Renal cortical epithelial cell (primary cell): ENCODE data around the gene MTPN. TPM values are rescaled to one million over a fixed set of nuclear protein-coding genes. Genes with fewer than 3 reads are reported as not detected.
A peak's percentile ranks its signal among the peaks of the same experiment; 100 is the strongest.

Source experiments
- DNase-seq: peaks from one replicate; pipeline ENCODE4 v3.0.0-alpha.2; 2011; ENCODE audit warnings: low read depth
- total RNA-seq: library from RNA; depleted of rRNA; stranded (reverse); fragments of >200 nt; gene quantifications from 2 replicates; pipeline ENCODE4 v1.2.3, GENCODE V29; 2014

MTPN gene, protein sequence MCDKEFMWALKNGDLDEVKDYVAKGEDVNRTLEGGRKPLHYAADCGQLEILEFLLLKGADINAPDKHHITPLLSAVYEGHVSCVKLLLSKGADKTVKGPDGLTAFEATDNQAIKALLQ
- total RNA-seq: 127 and 152 TPM in 2 replicates

DNA sequence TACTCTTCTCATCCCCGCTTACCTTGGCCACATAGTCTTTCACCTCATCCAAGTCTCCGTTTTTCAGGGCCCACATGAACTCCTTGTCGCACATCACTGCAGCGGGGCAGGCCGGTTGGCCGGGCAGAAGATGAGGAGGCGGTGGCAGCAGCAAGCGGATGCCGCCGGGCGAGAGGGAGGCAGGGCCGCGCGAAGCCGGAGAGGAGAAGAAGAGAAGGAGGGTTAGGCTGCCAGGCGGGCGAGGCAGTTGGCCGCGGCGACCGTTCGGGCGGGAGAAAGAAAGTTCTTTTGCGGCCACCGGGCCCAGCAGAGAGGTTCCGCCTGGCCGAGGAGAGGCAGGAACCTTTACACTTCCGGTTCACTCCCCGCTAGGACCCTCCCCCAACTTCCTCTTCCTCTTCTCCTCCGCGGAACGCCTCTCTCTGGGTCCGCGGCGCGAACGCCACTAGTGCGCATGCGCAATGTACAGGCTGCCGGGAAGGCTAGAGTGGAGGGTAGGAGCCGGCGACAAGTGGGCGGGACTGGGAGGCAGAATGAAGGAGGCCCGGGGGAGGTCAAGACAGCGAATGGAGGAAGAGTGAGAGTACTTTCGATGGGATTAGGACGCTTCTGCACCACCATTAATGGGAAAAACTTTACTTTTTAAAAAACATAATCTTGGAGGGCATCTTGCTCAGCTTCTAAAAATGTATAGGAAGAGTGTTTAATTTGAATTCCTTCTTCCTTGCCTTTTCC, at the start of gene MTPN:
Gene MTPN (minus strand): TSS at position 353 of the 735 bp plus-strand sequence. CDS start 259 bp downstream, at position 94.
- peak; percentile 89 for DNase-seq

DNA sequence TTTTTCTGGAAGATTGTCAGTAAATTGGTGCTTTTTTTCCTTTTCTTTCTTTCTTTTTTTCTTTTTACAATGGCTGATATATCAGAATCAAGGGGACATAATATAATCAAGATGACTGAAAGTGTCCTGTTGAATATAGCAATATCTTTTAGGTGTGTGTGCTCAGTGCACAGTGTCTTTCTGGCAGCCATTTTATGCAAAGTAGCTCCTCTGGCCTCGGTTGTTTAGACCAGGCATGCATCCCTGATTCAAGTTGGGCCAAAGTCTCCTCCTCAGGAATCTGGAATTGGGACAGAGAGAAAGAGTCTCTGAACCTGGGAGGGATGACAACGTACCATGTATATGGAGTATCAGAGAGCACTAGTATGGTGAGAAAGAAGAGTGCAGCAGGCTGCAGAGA, 49.0 kb upstream of the MTPN start:
- DNase-seq: no peak

DNA sequence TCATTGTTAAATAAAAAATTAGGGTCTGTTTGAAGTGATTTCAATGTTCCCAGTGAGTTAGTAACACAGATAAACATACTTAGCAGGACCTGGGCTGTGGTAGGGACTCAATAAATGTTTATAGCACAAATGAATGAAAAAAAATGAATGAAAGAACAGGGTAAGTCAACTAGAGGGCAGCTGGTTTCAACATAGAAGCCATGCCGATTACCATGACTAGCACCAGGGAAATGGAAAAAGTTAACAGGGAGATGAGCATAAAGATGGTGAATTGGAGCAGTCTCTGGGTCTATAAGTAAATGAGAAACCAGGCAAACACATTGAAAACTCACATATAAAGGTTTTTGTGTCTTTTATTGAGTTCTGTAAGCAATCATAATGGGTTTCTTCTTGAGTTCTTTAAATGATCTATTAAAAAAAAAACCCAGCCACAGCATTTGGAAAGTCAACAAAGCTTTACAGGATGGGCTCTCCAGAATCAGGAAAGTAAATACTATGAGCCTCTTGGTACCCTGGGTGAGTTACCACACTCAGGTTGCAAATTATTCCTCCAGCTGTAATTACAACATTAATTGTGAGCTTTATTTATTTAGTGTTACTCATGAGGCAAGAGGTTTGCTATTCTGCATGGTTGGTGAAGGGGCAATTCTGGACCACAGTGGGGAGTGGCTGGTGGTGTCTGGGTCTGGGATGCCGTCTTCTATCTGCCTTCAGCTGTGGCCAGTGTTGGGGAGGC, 46.1 kb upstream of the MTPN start:
- DNase-seq: peak; percentile 65

DNA sequence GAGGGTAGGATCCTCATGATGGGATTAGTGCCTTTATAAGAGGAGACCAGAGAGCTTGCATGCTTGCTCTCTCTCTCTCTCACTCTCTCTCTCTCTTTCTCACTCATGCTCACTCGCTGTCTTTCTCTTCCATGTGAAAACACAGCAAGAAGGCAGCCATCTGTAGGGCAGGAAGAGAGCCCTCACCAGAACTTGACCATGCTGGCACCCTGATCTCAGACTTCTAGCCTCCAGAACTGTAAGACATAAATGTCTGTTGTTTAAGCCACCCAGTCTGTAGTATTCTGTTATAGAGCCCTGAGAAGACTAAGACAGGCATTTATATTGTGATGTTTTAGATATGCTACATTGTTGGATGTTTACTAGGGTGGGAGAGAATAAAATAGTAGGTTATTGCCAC, 43.4 kb upstream of the MTPN start:
- DNase-seq: no peak

DNA sequence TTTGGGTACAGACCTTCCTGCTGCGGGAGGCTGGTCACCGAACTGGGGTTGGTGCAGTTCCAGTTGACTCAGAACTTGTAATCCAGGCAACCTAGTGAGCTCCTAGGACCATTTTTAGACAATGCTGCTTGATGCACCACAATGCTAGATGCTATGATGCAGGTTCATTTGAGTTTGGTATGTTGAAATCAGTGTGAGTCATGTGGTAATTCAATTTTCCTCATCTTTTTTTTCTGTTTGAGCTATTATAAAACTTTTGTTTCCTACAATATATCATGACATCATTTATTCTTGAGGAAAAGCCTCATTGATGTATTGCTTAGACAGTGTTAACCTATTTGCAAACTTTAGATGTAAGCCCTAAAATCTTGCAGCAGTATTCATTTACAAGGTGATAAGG, 40.9 kb upstream of the MTPN start:
- peak; percentile 65 for DNase-seq

DNA sequence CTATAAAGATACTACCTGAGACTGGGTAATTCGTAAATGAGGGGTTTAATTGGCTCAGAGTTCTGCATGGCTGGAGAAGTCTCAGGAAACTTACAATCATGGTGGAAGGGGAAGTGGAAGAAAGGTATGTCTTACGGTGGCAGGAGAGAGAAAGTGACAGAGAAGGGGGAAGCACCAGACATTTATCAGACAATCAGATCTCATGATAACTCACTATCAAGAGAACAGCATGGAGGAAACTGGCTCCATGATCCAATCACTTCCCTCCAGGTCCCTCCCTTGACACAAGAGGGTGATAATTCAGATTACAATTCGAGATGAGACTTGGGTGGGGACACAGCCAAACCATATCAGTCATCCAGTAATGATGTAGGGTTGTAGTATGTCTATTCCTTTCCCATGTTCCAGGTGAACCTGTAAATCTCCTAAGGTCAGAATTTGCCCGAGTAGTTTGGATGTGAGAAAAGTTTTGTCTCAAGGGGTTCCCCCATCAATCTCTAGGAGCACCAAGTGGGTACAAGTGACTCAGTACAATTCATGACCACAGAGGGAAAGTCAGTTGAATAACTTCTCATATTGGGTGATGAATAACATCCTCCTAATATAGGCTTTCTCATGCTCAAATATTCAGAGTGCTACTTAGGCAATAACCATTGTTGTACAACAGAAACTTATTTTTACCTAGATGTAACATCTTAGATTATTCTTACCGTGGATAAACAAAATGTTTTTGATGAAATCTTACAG, 39.7 kb upstream of the MTPN start:
- DNase-seq: no peak

DNA sequence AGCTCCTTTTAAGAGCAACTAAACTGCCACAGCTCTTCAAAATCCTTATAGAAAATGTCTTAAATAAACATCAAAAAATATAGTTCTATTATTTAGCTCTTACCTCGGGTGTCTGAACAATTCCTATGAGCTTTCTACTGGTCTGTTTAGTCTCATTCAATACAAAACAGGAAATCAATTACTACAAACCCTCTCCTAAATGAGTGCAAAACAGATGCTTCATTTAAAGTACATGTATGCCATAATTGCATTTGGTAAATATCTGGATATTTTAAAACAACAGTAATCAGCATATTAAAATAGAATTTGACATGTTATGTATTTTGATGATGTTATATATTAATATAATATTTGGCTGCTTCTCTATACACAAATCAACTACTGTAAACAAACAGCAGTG, 38.5 kb upstream of the MTPN start:
- DNase-seq: no peak

DNA sequence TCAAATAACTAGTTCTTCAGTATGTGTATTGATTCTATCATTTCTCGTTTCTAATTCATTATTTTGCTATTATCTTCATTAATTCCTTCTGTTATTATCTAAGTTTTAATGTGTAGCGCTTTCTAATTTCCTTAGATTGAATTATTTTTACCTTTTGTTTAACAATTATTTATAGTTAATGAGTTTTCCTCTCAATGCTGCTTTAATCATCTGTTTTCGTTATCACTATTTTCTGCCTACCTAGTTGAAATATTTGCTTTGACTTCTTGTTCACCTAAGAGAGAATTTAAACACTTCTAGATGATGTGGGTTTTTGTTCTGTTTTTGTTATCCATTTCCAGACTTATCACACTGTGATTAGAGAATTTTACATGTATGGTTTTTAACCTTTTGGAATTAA, 37.5 kb upstream of the MTPN start:
- no peak for DNase-seq

DNA sequence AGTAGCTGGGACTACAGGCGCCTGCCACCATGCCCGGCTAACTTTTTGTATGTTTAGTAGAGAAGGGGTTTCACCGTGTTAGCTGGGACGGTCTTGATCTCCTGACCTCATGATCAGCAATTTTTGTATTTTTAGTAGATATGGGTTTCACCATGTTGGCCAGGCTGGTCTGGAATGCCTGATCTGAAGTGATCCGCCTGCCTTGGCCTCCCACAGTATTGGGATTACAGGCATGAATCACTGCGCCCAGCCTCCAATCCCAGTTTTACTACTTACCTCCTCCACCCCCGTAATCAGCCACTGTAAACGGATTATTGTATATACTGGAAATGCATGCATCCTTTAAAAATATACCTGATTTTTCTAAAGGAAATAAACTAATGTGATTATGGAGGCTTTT, 35.1 kb upstream of the MTPN start:
- DNase-seq: no peak

DNA sequence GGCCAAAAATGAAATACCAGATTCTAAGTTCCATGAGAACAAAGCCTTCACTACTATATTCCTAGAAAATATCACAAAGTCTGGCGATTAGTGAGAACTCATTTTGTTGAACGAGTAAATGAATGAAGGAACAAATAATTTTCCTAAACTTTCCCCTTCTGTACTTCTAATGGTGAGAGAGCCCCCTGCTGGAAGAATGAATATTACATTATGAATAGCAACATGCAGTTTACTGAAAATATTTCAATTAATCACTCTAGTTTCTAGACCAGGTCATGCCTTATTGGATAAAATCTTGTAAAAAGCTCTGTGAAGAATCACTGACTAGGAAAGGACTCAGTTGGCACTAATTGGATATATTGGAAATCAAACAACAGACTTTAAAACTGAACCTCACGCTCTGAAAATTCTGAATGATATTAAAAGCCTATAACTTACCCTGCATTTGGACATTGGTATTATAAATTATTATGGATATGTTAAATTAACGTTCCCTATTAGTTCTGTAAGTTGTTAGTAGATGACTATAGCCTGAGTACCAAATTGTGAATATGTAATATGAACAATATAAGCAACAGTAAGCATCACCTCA, 32.4 kb upstream of the MTPN start:
- DNase-seq: peak; percentile 54

DNA sequence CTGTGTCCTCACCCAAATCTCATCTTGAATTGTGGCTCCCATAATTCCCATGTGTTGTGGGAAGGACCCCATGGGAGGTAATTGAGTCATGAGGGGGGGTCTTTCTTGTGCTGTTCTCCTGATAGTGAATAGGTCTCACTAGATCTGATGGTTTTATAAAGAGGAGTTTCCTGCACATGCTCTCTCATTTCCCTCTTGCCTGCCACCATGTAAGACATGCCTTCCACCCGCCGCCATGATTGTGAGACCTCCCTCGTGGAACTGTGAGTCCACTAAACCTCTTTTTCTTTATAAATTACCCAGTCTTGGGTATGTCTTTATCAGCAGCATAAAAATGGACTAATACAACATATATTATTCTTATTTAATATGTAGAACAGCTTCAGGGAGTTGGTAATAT, 29.0 kb upstream of the MTPN start:
- no peak for DNase-seq

DNA sequence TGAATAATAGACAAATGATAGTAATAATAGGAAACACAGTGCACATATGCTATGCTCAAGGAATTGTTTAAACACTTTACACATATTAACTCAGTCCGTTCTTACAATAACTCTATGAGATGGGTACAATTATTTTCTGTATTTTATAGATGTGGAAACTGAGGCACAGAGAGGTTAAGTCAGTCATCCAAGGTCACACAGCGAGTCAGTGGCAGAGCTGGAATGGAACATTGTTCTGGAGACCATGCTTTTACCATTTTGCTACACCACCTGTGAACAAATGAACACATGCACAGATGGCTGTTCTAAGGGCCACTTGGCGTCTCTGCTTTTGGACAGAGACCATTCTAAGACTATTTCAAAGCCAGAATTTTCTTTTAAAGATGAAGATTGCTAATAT, 26.9 kb upstream of the MTPN start:
- DNase-seq: no peak

DNA sequence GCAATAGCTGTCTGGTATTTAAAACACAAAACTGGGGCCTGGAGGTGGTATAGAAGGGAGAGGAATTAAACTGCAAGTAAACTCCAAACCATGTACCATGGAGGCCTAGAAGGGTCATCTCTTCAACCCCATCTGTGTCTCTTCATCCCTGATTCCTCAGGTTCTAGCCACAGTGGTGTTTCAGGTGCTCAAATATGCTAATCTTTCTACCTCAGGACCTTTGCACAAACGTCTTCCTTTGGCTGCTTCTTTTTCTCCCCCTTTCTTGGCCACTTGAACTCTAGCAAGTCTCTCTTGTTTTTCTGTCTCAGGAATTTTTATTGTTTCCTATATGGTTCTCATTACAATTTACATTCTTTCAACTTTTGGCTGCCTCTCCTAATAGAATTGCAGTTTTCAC, 25.6 kb upstream of the MTPN start:
- DNase-seq: no peak

DNA sequence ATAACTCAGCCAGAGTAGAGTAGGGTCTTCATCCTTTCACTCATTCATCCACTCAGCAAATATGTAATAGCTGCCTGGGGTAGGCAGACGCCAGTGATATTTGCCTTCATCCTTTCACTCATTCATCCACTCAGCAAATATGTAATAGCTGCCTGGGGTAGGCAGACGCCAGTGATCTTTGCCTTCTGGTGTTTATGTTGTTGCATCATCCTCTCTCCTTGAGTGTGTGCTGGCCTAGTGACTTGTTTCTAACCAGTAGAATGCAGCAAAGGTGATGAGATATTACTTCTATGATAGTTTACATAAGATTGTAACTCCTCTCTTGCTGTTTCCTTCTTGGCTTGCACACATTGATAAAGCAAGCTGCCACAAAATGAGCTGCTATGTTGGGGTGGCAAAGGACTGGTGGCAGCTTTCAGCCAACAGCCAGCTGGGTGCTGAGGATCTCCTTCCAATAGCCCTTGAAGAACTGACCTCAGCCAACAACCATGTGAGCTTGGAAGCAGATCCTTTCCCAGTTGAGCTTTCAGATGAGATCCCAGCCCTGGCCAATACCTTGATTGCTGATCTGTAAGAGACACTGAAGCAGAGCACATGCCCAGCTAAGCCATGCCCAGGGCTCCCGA, 23.2 kb upstream of the MTPN start:
- no peak for DNase-seq

DNA sequence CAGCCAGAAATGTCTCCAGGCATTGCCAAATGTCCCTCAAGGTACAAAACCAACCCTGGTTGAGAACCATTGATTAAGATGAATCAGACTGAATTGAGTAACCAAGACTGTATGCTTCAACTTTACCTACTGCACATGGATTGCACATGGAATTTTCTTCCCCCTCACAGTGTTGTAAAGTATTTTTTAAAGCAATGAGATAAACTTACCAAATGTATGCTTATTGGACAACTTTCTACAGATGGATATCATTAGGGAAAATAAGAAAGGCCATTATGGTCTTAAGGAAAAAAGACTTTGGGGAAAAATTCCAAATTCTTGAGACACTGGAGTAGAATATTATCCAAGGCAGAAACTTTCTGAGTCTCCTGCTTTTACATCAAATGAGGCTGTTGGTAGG, 20.9 kb upstream of the MTPN start:
- peak; percentile 15 for DNase-seq

DNA sequence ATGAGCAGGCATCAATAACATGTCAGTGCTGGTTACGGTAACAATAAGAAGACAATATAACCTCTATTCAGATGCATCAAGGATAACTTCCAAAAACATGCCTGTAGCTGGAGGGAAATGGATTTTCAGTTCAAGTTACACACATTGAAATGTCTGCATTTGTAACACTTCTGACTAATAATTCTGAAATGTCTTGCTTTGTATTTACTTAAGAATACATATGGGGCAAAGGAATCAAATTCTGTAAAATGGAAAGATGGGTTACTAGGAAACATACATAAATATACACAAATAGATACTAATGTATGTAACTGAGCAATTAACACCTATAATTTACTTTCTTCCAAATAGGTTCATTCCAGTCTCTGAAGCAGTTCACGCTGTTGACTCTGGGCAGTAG, 18.6 kb upstream of the MTPN start:
- DNase-seq: no peak

DNA sequence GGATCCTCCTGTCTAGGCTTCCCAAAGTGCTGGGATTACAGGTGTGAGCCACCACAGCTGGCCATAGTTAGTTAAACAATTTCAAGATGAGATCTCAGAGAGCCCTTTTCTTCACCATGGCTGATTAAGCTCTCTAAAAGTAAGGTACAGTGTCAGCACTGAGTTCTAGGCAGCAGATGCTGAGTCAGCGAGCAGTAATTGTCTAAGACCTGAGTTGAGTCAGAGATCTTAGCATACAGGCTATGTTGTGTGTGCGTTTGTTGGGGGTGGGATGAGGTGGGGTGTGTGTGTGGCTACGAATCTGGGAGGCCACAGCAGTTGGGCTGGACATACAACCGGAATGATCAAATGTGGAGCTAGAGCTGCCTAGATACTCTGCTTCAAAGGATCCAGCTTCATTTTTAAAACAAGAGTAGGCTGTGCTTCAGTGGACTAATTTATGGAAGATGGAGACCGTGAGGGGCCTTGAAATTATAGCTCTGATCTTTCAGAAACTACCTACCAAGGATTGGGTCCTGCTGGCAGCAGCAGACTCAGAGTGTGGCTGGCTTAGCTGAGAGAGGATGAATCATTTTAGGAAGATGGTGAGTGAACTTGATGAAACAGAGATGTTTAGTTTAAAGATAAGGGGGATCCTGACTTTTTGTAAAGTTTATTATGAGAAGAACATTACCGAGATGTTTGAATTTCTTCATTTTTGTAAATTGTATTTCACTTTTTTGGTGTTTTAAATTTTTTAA, 17.5 kb upstream of the MTPN start:
- peak; percentile 68 for DNase-seq

DNA sequence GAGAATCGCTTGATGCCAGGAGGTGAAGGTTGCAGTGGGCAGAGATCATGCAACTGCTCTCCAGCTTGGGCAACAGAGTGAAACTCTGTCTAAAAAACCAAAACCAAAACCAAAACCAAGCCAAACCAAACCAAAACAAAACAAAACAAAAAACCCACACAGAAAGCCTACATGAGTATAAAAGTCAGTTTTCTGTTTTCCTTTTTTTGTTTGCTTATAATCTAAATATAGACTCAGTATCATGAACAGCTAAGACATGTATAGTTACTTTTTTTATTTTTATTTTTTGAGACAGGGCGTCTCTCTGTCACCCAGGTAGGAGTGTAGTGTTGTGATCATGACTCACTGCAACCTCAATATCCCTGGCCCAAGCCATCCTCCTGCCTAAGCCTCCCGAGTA, 16.8 kb upstream of the MTPN start:
- no peak for DNase-seq

DNA sequence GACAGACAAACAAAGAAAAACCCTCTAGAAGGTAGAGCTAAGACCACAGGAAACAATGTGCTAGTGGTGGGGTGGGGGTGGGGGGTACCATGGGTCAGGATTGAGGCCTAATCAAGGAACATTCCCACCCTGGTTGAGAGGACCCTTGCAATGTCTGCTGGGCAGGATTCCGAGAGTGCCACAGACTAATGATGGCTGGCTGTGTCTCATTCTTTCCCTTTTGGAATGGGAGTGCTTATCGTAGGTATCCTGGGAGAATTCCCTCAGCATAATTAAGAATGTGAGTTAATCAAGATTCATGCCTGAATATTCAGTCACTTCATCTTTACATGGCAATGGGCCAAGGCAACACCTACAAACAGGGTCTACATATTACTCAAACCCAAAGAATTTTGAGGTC, 14.7 kb upstream of the MTPN start:
- DNase-seq: no peak

DNA sequence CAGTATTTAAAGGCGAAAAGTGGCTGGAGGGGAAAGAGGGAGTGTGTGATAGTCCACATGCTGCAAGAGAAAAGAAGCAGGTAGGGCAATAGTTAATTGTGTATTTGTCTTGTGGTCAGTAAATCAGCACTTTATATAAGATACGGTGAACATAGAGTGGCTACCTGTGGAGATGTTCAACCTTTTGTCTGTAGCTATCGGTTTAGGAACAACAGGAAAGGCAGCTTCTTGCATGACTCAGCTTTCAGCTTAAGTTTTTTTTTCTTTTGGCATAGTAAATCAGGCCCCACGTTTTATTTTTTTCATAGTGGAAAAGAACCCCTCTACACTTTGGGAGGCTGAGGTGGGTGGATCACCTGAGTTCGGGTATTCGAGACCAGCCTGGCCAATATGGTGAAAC, 14.2 kb upstream of the MTPN start:
- DNase-seq: no peak

DNA sequence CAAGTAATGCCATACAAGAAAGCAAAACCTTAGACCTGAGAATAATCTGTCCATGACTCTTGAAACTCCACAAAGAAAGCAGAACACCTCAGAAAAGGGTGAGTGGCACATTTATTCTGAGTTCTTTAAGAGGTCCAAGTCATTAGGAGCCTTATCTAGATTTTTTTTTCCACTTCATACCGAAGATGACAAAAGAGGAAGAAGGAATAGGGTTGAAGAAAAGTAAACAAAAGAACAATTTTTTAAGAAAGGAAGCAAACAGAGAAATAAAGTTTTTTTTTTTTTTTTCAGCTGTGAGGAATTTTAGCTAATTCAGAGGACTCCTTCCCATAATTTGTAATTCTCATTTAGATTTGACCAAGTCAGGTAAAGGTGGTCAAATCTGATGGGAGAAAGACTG, 13.1 kb upstream of the MTPN start:
- DNase-seq: no peak
